ENCODE data around the gene LY6G5B. TPM values are rescaled to one million over a fixed set of nuclear protein-coding genes. Genes with fewer than 3 reads are reported as not detected.
"Not testable (repeated sequence)": the region's sequence is repeated elsewhere in the genome, so short reads cannot be mapped to it uniquely, and the experiment has no call there.

Gene LY6G5B
- total RNA-seq, 1 experiment from 2014 or later, result 7.0 TPM

- H3K9me3 ChIP-seq (replicated peaks), result no peaks in the 10 kb centered on the region
Measured at GRCh38 chr6:31702819-31703716, 33.3 kb downstream of the LY6G5B start, which contains the start of gene ABHD16A. TSS of gene ABHD16A (minus strand) at chr6:31703324. CDS start at chr6:31703281, 43 bp downstream.

GRCh38 chr6:31705931-31706330, 36.2 kb downstream of the LY6G5B start:
- Histone ChIP-seq H3K27ac (no peak overlapping the region), H3K36me3 (no peaks in the 10 kb centered on the region), H3K27me3 (no peaks in the 10 kb centered on the region), H3K9me3 (replicated peaks) (no peaks in the 10 kb centered on the region), H3K4me1 (peaks cover 10% of the 10 kb centered on the region), H3K4me3 (no peak overlapping the region)
- DNase-seq, result no peak

More at GRCh38 chr6:31702819-31703716, 33.3 kb downstream of the LY6G5B start, which contains the start of gene ABHD16A:
- Histone ChIP-seq H3K4me1 (peaks cover 10% of the 10 kb centered on the region), H3K27me3 (no peaks in the 10 kb centered on the region), H3K27ac (peak within 1 kb of the TSS; percentile 68), H3K36me3 (no peaks in the 10 kb centered on the region), H3K4me3 (peak within 1 kb of the TSS; percentile 79)
- peak; percentile 97 to 98 for DNase-seq

GRCh38 chr6:31706599-31706998, 36.8 kb downstream of the LY6G5B start, which contains the start of gene LY6G6F:
TSS of gene LY6G6F (plus strand) at chr6:31706866. CDS start at chr6:31706907, 41 bp downstream.
- H3K36me3 ChIP-seq, result no peaks in the 10 kb centered on the region
- no peak within 1 kb of the TSS for H3K27ac ChIP-seq
- H3K9me3 ChIP-seq (replicated peaks), result no peaks in the 10 kb centered on the region
- peaks cover 3% of the 10 kb centered on the region; the same call in 1 of the 2 replicates for H3K27me3 ChIP-seq
- no peak for DNase-seq
- H3K4me1 ChIP-seq, result peaks cover 5% of the 10 kb centered on the region
- no peak within 1 kb of the TSS for H3K4me3 ChIP-seq

GRCh38 chr6:31707701-31708100, 37.9 kb downstream of the LY6G5B start:
- Histone ChIP-seq H3K27ac (no peak overlapping the region), H3K36me3 (no peaks in the 10 kb centered on the region), H3K9me3 (replicated peaks) (no peaks in the 10 kb centered on the region), H3K4me3 (no peak overlapping the region), H3K4me1 (no peaks in the 10 kb centered on the region), H3K27me3 (peaks cover 11% of the 10 kb centered on the region; the same call in 1 of the 2 replicates)
- DNase-seq, result no peak

- Histone ChIP-seq H3K36me3 (no peaks in the 10 kb centered on the region), H3K27ac (no peak overlapping the region), H3K4me3 (no peak overlapping the region), H3K4me1 (no peaks in the 10 kb centered on the region), H3K9me3 (replicated peaks) (no peaks in the 10 kb centered on the region), H3K27me3 (peaks cover 13% of the 10 kb centered on the region; the same call in 1 of the 2 replicates)
- no peak for DNase-seq
Measured at GRCh38 chr6:31708224-31708623, 38.4 kb downstream of the LY6G5B start.

- not testable (repeated sequence) for DNase-seq; H3K27ac ChIP-seq; H3K4me1 ChIP-seq; H3K36me3 ChIP-seq; H3K9me3 ChIP-seq (replicated peaks); H3K4me3 ChIP-seq
- H3K27me3 ChIP-seq, result peaks cover 13% of the 10 kb centered on the region; the same call in 1 of the 2 replicates
Measured at GRCh38 chr6:31709157-31709556, 39.4 kb downstream of the LY6G5B start.

- no peaks in the 10 kb centered on the region for H3K9me3 ChIP-seq (replicated peaks)
- H3K27me3 ChIP-seq, result peaks cover 19% of the 10 kb centered on the region
- no peak for DNase-seq
- H3K27ac ChIP-seq, result no peak overlapping the region
- no peaks in the 10 kb centered on the region for H3K4me1 ChIP-seq
- H3K36me3 ChIP-seq, result no peaks in the 10 kb centered on the region
- no peak overlapping the region for H3K4me3 ChIP-seq
Measured at GRCh38 chr6:31710523-31711219, 40.9 kb downstream of the LY6G5B start.

- Histone ChIP-seq H3K36me3 (no peaks in the 10 kb centered on the region), H3K27ac (no peak overlapping the region), H3K9me3 (replicated peaks) (no peaks in the 10 kb centered on the region), H3K4me3 (no peak overlapping the region), H3K4me1 (no peaks in the 10 kb centered on the region), H3K27me3 (peaks cover 19% of the 10 kb centered on the region)
- no peak for DNase-seq
Measured at GRCh38 chr6:31711233-31711632, 41.5 kb downstream of the LY6G5B start.

GRCh38 chr6:31712296-31712695, 42.5 kb downstream of the LY6G5B start:
- no peaks in the 10 kb centered on the region for H3K4me1 ChIP-seq
- H3K27me3 ChIP-seq, result peaks cover 19% of the 10 kb centered on the region
- no peaks in the 10 kb centered on the region for H3K36me3 ChIP-seq
- H3K4me3 ChIP-seq, result no peak overlapping the region
- DNase-seq, result no peak
- H3K27ac ChIP-seq, result no peak overlapping the region
- H3K9me3 ChIP-seq (replicated peaks), result no peaks in the 10 kb centered on the region

GRCh38 chr6:31713465-31713864, 43.7 kb downstream of the LY6G5B start:
- Histone ChIP-seq H3K4me1 (no peaks in the 10 kb centered on the region), H3K36me3 (no peaks in the 10 kb centered on the region), H3K27me3 (peaks cover 19% of the 10 kb centered on the region), H3K9me3 (replicated peaks) (no peaks in the 10 kb centered on the region), H3K27ac (no peak overlapping the region), H3K4me3 (no peak overlapping the region)
- no peak for DNase-seq

- H3K4me1 ChIP-seq, result no peaks in the 10 kb centered on the region
- no peaks in the 10 kb centered on the region for H3K36me3 ChIP-seq
- H3K27ac ChIP-seq, result no peak overlapping the region
- H3K27me3 ChIP-seq, result peaks cover 19% of the 10 kb centered on the region
- no peaks in the 10 kb centered on the region for H3K9me3 ChIP-seq (replicated peaks)
- H3K4me3 ChIP-seq, result no peak overlapping the region
- DNase-seq, result no peak
Measured at GRCh38 chr6:31713991-31714684, 44.4 kb downstream of the LY6G5B start.

- no peaks in the 10 kb centered on the region for H3K4me1 ChIP-seq
- peaks cover 19% of the 10 kb centered on the region for H3K27me3 ChIP-seq
- no peaks in the 10 kb centered on the region for H3K9me3 ChIP-seq (replicated peaks)
- no peak within 1 kb of the TSS for H3K27ac ChIP-seq
- DNase-seq, result no peak
- no peak within 1 kb of the TSS for H3K4me3 ChIP-seq
- H3K36me3 ChIP-seq, result no peaks in the 10 kb centered on the region
Measured at GRCh38 chr6:31715022-31715958, 45.5 kb downstream of the LY6G5B start, which contains the start of gene LY6G6D. TSS of gene LY6G6D (plus strand) at chr6:31715348. CDS start at chr6:31715356, 8 bp downstream.

GRCh38 chr6:31717499-31718222, 47.9 kb downstream of the LY6G5B start:
- no peaks in the 10 kb centered on the region for H3K36me3 ChIP-seq
- no peak overlapping the region for H3K27ac ChIP-seq
- no peak for DNase-seq
- H3K9me3 ChIP-seq (replicated peaks), result no peaks in the 10 kb centered on the region
- H3K4me1 ChIP-seq, result no peaks in the 10 kb centered on the region
- peaks cover 8% of the 10 kb centered on the region for H3K27me3 ChIP-seq
- no peak overlapping the region for H3K4me3 ChIP-seq
